AG09319 (cell line): ENCODE results near the gene PCSK5.

Source experiments
- DNase-seq: peaks from one replicate; pipeline ENCODE4 v3.0.0-alpha.2; 2010; ENCODE audit warnings: low read depth; ENCODE audit errors: extremely low read depth
- TF ChIP-seq, protein P1 (sequence below): IDR thresholded peaks from 2 replicates; pipeline ENCODE4 v1.5.1; 2011; ENCODE audit warnings: low read depth, mild to moderate bottlenecking, inconsistent platforms, low read length, moderate library complexity

The PCSK5 gene

GRCh38 chr9:76206821-76207220 lies 316.3 kb downstream of the PCSK5 start:
- TF ChIP-seq, protein P1, sequence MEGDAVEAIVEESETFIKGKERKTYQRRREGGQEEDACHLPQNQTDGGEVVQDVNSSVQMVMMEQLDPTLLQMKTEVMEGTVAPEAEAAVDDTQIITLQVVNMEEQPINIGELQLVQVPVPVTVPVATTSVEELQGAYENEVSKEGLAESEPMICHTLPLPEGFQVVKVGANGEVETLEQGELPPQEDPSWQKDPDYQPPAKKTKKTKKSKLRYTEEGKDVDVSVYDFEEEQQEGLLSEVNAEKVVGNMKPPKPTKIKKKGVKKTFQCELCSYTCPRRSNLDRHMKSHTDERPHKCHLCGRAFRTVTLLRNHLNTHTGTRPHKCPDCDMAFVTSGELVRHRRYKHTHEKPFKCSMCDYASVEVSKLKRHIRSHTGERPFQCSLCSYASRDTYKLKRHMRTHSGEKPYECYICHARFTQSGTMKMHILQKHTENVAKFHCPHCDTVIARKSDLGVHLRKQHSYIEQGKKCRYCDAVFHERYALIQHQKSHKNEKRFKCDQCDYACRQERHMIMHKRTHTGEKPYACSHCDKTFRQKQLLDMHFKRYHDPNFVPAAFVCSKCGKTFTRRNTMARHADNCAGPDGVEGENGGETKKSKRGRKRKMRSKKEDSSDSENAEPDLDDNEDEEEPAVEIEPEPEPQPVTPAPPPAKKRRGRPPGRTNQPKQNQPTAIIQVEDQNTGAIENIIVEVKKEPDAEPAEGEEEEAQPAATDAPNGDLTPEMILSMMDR: no peak

DNA sequence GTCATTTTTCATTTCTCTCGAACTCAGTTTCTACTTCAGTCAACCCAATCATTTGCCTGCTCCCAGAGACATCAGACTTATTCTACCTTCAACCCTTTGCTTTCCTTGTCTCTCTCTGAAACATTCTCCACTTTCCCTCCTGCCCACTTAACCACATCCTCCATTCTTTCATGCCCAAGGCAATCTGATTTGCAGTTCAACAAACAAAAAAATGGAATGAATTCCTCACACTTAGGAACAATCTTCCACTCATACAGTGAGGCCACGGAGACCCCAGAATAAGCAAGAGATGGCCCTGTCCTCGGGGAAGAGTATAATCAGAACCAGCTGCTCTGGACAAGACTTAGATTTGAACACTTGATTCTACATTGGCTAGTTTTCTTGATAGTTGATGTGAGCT lies 323.3 kb downstream of the PCSK5 start:
- no peak for DNase-seq
- TF ChIP-seq, protein P1: no peak

More at GRCh38 chr9:76206821-76207220, 316.3 kb downstream of the PCSK5 start:
- DNase-seq: no peak

GRCh38 chr9:76215066-76215465 lies 324.6 kb downstream of the PCSK5 start:
- peak; percentile 70 for DNase-seq
- TF ChIP-seq, protein P1: peak; percentile 8; the same call in 1 of the 2 replicates

DNA sequence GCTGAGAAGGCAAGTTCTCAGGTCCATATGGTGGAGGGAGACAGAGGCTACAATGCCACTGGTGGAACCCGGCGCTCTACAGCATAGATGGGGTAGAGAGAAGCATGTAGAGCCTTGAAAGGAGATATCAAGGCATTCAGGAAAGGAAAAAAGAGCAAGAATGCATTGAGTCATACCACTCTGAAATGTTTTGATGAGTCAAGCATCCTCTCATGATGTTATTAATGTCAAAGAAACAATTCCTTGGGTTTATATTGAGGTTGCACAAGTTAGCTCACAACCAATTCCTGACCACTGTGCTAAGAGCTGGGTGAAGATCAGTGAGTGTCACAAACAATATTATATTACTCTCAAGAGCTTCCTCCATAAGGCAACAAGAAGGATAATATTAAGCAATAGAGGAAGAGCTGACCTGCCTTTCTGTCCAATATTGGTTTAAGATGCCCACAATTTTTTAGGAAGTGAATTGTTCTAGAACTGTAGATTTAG lies 325.7 kb downstream of the PCSK5 start:
- peak; percentile 67 for DNase-seq

GRCh38 chr9:76218117-76218885 lies 327.8 kb downstream of the PCSK5 start:
- TF ChIP-seq, protein P1: no peak
- DNase-seq: no peak

More for the DNA sequence above, 325.7 kb downstream of the PCSK5 start:
- TF ChIP-seq, protein P1: no peak

DNA sequence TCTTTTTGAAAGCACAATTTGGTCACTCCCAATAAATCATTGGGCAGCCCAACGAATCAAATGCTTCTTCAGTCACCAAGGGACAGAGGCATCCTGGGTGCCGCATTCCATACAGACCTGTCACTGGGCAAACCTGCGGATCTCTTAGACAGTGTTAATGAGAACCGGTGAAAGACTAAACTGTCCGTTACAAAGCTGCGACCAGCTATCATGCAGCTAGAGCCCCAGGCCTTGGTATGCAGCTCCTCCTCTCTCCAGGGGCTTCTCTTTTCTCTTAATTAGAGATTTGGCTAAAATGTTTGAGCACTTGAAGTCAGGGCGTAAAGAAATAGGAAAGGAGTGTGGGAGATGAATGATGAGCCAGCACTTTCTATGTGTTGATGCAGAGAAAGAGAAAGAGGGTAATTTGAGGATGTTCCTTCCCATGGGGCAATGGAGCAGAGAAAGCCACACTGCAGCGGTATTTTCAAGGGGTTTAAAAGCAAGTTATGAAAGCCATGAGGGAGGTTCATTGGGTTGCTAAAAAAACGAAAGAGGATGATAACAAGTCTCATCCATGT lies 328.5 kb downstream of the PCSK5 start:
- TF ChIP-seq, protein P1: no peak
- no peak for DNase-seq

DNA sequence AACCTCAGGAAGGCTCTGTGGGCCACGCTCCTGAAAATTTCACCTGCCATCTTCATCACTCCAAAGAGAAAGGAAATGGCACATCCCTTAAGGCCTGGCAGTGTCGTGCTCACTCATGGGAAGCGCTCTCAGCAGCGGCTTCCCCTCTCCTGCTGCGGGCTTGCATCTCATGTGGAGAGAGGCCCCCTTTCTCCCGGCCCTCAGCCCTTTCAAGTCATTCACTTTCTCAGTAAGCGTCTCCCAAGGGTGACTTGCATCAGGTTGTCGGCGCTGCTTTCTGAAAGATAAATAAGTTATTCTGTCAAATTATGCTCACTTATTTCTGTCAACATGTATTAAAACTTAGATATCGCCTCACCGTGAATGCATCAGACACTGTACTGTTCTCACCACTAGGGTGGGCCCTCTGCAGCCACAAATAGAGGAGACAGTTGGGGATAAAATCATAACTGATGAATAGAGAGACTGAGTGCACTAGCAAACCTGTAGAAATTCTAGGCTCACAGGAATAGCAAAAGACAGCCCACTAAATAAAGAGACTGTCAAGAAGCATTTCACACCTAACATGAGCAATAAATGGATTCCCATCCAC lies 329.2 kb downstream of the PCSK5 start:
- TF ChIP-seq, protein P1: no peak; the same call in 1 of the 2 replicates
- DNase-seq: no peak
